ENCODE measurements around the gene NAA25.

The NAA25 gene

GRCh38 chr12:112108202-112109079 lies at the start of gene NAA25:
Gene NAA25, minus strand, starts transcription at chr12:112108783. Its CDS starts 10 bp downstream, at chr12:112108773.
- DNase-seq (ENCODE audit: low read depth), result peak; percentile 94
- H3K4me3 ChIP-seq (ENCODE audit: low read depth, low read length), result peak within 1 kb of the TSS; percentile 83
- peak; percentile 71 for TF ChIP-seq POLR2A (IDR thresholded peaks at IDR 0.05; ENCODE audit: extremely low read depth, insufficient read length)
- no peak for TF ChIP-seq CTCF (IDR thresholded peaks at IDR 0.05; ENCODE audit: low read depth, low read length)
- TF ChIP-seq MYC (IDR thresholded peaks at IDR 0.05; ENCODE audit: low read depth, low read length), result peak; percentile 95
- TF ChIP-seq MAX (IDR thresholded peaks at IDR 0.05; ENCODE audit: low read depth, low read length), result peak; percentile 90

GRCh38 chr12:112153893-112154219 lies 45.3 kb upstream of the NAA25 start:
- no peak for DNase-seq (ENCODE audit: low read depth)
- TF ChIP-seq CTCF (IDR thresholded peaks at IDR 0.05; ENCODE audit: low read depth, low read length) (no peak), MAX (IDR thresholded peaks at IDR 0.05; ENCODE audit: low read depth, low read length) (no peak), MYC (IDR thresholded peaks at IDR 0.05; ENCODE audit: low read depth, low read length) (no peak), POLR2A (IDR thresholded peaks at IDR 0.05; ENCODE audit: extremely low read depth, insufficient read length) (no peak)
- H3K4me3 ChIP-seq (ENCODE audit: low read depth, low read length), result no peak overlapping the region

GRCh38 chr12:112153181-112153892 lies 44.8 kb upstream of the NAA25 start:
- DNase-seq (ENCODE audit: low read depth), result no peak
- no peak overlapping the region for H3K4me3 ChIP-seq (ENCODE audit: low read depth, low read length)
- TF ChIP-seq CTCF (IDR thresholded peaks at IDR 0.05; ENCODE audit: low read depth, low read length) (no peak), POLR2A (IDR thresholded peaks at IDR 0.05; ENCODE audit: extremely low read depth, insufficient read length) (no peak), MYC (IDR thresholded peaks at IDR 0.05; ENCODE audit: low read depth, low read length) (no peak), MAX (IDR thresholded peaks at IDR 0.05; ENCODE audit: low read depth, low read length) (no peak)

- no peak for DNase-seq (ENCODE audit: low read depth)
- TF ChIP-seq MYC (IDR thresholded peaks at IDR 0.05; ENCODE audit: low read depth, low read length), result no peak
- no peak for TF ChIP-seq POLR2A (IDR thresholded peaks at IDR 0.05; ENCODE audit: extremely low read depth, insufficient read length)
- no peak for TF ChIP-seq MAX (IDR thresholded peaks at IDR 0.05; ENCODE audit: low read depth, low read length)
- no peak for TF ChIP-seq CTCF (IDR thresholded peaks at IDR 0.05; ENCODE audit: low read depth, low read length)
- H3K4me3 ChIP-seq (ENCODE audit: low read depth, low read length), result no peak overlapping the region
Observed at GRCh38 chr12:112151766-112152541, 43.4 kb upstream of the NAA25 start.

GRCh38 chr12:112149596-112149995 lies 41.0 kb upstream of the NAA25 start:
- DNase-seq (ENCODE audit: low read depth), result no peak
- H3K4me3 ChIP-seq (ENCODE audit: low read depth, low read length), result no peak overlapping the region
- TF ChIP-seq MAX (IDR thresholded peaks at IDR 0.05; ENCODE audit: low read depth, low read length) (no peak), CTCF (IDR thresholded peaks at IDR 0.05; ENCODE audit: low read depth, low read length) (no peak), MYC (IDR thresholded peaks at IDR 0.05; ENCODE audit: low read depth, low read length) (no peak)
